ENCODE data around the gene LCP2. TPM values are rescaled to one million over a fixed set of nuclear protein-coding genes. Genes with fewer than 3 reads are reported as not detected.

The LCP2 gene
- total RNA-seq, 2 donors from 2014 or later = 282 to 360 TPM

- H3K27me3 Mint-ChIP-seq = no peaks in the 10 kb centered on the region
- no peak overlapping the region for H3K4me3 Mint-ChIP-seq
These were observed 64.2 kb downstream of the LCP2 start for GRCh38 chr5:170233358-170233892.

GRCh38 chr5:170232786-170233185 is 64.8 kb downstream of the LCP2 start, which contains the start of gene C5orf58:
Gene C5orf58 (plus strand): TSS chr5:170232985. CDS start chr5:170234977, 1,992 bp downstream.
- ATAC-seq (no peak), DNase-seq (ENCODE audit: low spot score) (no peak)
- Mint-ChIP-seq H3K4me1 (ENCODE audit: low read depth in 2 of 2) (no peaks in the 10 kb centered on the region), H3K36me3 (no peaks in the 10 kb centered on the region), H3K27ac (no peak within 1 kb of the TSS), H3K27me3 (no peaks in the 10 kb centered on the region), H3K4me3 (no peak within 1 kb of the TSS), H3K9me3 (no peaks in the 10 kb centered on the region)

More at GRCh38 chr5:170233358-170233892, 64.2 kb downstream of the LCP2 start:
- H3K27ac Mint-ChIP-seq = no peak overlapping the region
- peak in 1 of 2 donors; percentile 40 for ATAC-seq
- H3K9me3 Mint-ChIP-seq = no peaks in the 10 kb centered on the region
- H3K36me3 Mint-ChIP-seq = no peaks in the 10 kb centered on the region
- no peaks in the 10 kb centered on the region for H3K4me1 Mint-ChIP-seq (ENCODE audit: low read depth in 2 of 2)
- DNase-seq (ENCODE audit: low spot score) = no peak

GRCh38 chr5:170228762-170229435 is 68.7 kb downstream of the LCP2 start:
- no peak for DNase-seq (ENCODE audit: low spot score)
- no peaks in the 10 kb centered on the region for H3K9me3 Mint-ChIP-seq
- no peak overlapping the region for H3K27ac Mint-ChIP-seq
- peaks cover 3 to 4% of the 10 kb centered on the region in 2 donors for H3K4me1 Mint-ChIP-seq (ENCODE audit: low read depth in 2 of 2)
- no peak overlapping the region for H3K4me3 Mint-ChIP-seq
- no peak for ATAC-seq
- H3K36me3 Mint-ChIP-seq = no peaks in the 10 kb centered on the region
- H3K27me3 Mint-ChIP-seq = no peaks in the 10 kb centered on the region

- no peak overlapping the region for H3K27ac Mint-ChIP-seq
- no peak for DNase-seq (ENCODE audit: low spot score)
- H3K4me3 Mint-ChIP-seq = no peak overlapping the region
- H3K36me3 Mint-ChIP-seq = no peaks in the 10 kb centered on the region
- no peak for ATAC-seq
- no peaks in the 10 kb centered on the region for H3K27me3 Mint-ChIP-seq
- H3K9me3 Mint-ChIP-seq = no peaks in the 10 kb centered on the region
- H3K4me1 Mint-ChIP-seq (ENCODE audit: low read depth in 2 of 2) = peaks cover 3 to 4% of the 10 kb centered on the region in 2 donors
These were observed 70.9 kb downstream of the LCP2 start for GRCh38 chr5:170226661-170227060.

- Mint-ChIP-seq H3K27ac (peak overlapping the region in 1 of 2 donors; percentile 24), H3K9me3 (no peaks in the 10 kb centered on the region), H3K4me1 (ENCODE audit: low read depth in 2 of 2) (peaks cover 3 to 4% of the 10 kb centered on the region in 2 donors), H3K36me3 (no peaks in the 10 kb centered on the region), H3K27me3 (no peaks in the 10 kb centered on the region), H3K4me3 (no peak overlapping the region)
- DNase-seq (ENCODE audit: low spot score) (no peak), ATAC-seq (no peak)
These were observed 71.4 kb downstream of the LCP2 start for GRCh38 chr5:170226129-170226615.

- peak overlapping the region in 1 of 2 donors; percentile 24 for H3K27ac Mint-ChIP-seq
These were observed 72.0 kb downstream of the LCP2 start for GRCh38 chr5:170225326-170226128.

GRCh38 chr5:170223906-170224305 is 73.7 kb downstream of the LCP2 start:
- DNase-seq (ENCODE audit: low spot score) = no peak
- Mint-ChIP-seq H3K9me3 (no peaks in the 10 kb centered on the region), H3K4me1 (ENCODE audit: low read depth in 2 of 2) (peaks cover 3 to 4% of the 10 kb centered on the region in 2 donors), H3K4me3 (no peak overlapping the region), H3K27me3 (no peaks in the 10 kb centered on the region), H3K36me3 (no peaks in the 10 kb centered on the region), H3K27ac (no peak overlapping the region)
- no peak for ATAC-seq

More at GRCh38 chr5:170225326-170226128, 72.0 kb downstream of the LCP2 start:
- H3K9me3 Mint-ChIP-seq = no peaks in the 10 kb centered on the region
- H3K27me3 Mint-ChIP-seq = no peaks in the 10 kb centered on the region
- H3K4me3 Mint-ChIP-seq = no peak overlapping the region
- H3K4me1 Mint-ChIP-seq (ENCODE audit: low read depth in 2 of 2) = peaks cover 3 to 4% of the 10 kb centered on the region in 2 donors
- DNase-seq (ENCODE audit: low spot score) = peak; percentile 68
- H3K36me3 Mint-ChIP-seq = no peaks in the 10 kb centered on the region
- ATAC-seq = peak in 1 of 2 donors; percentile 58

GRCh38 chr5:170223360-170223759 is 74.2 kb downstream of the LCP2 start:
- Mint-ChIP-seq H3K36me3 (no peaks in the 10 kb centered on the region), H3K9me3 (no peaks in the 10 kb centered on the region), H3K4me1 (ENCODE audit: low read depth in 2 of 2) (peaks cover 3 to 4% of the 10 kb centered on the region in 2 donors), H3K27me3 (no peaks in the 10 kb centered on the region), H3K27ac (no peak overlapping the region), H3K4me3 (no peak overlapping the region)
- no peak for ATAC-seq
- DNase-seq (ENCODE audit: low spot score) = no peak

- Mint-ChIP-seq H3K4me3 (no peak overlapping the region), H3K4me1 (ENCODE audit: low read depth in 2 of 2) (peaks cover 3 to 4% of the 10 kb centered on the region in 2 donors), H3K27me3 (no peaks in the 10 kb centered on the region), H3K9me3 (no peaks in the 10 kb centered on the region), H3K27ac (no peak overlapping the region), H3K36me3 (no peaks in the 10 kb centered on the region)
- ATAC-seq = no peak
- DNase-seq (ENCODE audit: low spot score) = no peak
These were observed 76.2 kb downstream of the LCP2 start for GRCh38 chr5:170221327-170221741.

GRCh38 chr5:170220191-170220590 is 77.4 kb downstream of the LCP2 start:
- no peak for DNase-seq (ENCODE audit: low spot score)
- no peaks in the 10 kb centered on the region for H3K4me1 Mint-ChIP-seq (ENCODE audit: low read depth in 2 of 2)
- no peaks in the 10 kb centered on the region for H3K36me3 Mint-ChIP-seq
- no peak overlapping the region for H3K4me3 Mint-ChIP-seq
- ATAC-seq = no peak
- no peaks in the 10 kb centered on the region for H3K27me3 Mint-ChIP-seq
- H3K9me3 Mint-ChIP-seq = no peaks in the 10 kb centered on the region
- H3K27ac Mint-ChIP-seq = no peak overlapping the region

GRCh38 chr5:170219615-170220014 is 78.0 kb downstream of the LCP2 start:
- no peaks in the 10 kb centered on the region for H3K9me3 Mint-ChIP-seq
- ATAC-seq = no peak

GRCh38 chr5:170218726-170219125 is 78.9 kb downstream of the LCP2 start:
- Mint-ChIP-seq H3K27me3 (no peaks in the 10 kb centered on the region), H3K36me3 (no peaks in the 10 kb centered on the region), H3K4me1 (ENCODE audit: low read depth in 2 of 2) (no peaks in the 10 kb centered on the region), H3K9me3 (no peaks in the 10 kb centered on the region), H3K4me3 (no peak overlapping the region), H3K27ac (no peak overlapping the region)
- ATAC-seq = no peak
- no peak for DNase-seq (ENCODE audit: low spot score)

More at GRCh38 chr5:170219615-170220014, 78.0 kb downstream of the LCP2 start:
- H3K36me3 Mint-ChIP-seq = no peaks in the 10 kb centered on the region
- no peak overlapping the region for H3K27ac Mint-ChIP-seq
- no peaks in the 10 kb centered on the region for H3K27me3 Mint-ChIP-seq
- no peak for DNase-seq (ENCODE audit: low spot score)
- no peak overlapping the region for H3K4me3 Mint-ChIP-seq
- H3K4me1 Mint-ChIP-seq (ENCODE audit: low read depth in 2 of 2) = no peaks in the 10 kb centered on the region

- Mint-ChIP-seq H3K27ac (no peak overlapping the region), H3K36me3 (no peaks in the 10 kb centered on the region), H3K4me1 (ENCODE audit: low read depth in 2 of 2) (no peaks in the 10 kb centered on the region), H3K9me3 (no peaks in the 10 kb centered on the region), H3K27me3 (peaks cover 0 to 4% of the 10 kb centered on the region in 2 donors), H3K4me3 (no peak overlapping the region)
- ATAC-seq = no peak
- no peak for DNase-seq (ENCODE audit: low spot score)
These were observed 79.7 kb downstream of the LCP2 start for GRCh38 chr5:170217831-170218230.
